SU-DHL-6 (cell line): Measurements from ENCODE around the gene LRP2.

ENCODE experiments used
- H2AFZ ChIP-seq: fragments of 200-600 bp; sonication (generic); 2 replicates; pipeline ENCODE4 v1.6.1; 2014; ENCODE audit warnings: low read depth, mild to moderate bottlenecking, moderate library complexity, mixed read lengths, antibody characterized with exemption, low read length; ENCODE audit not compliant: severe bottlenecking
- H3F3A ChIP-seq: fragments of 200-600 bp; shearing (Covaris generic); 2 replicates; pipeline ENCODE4 v1.6.0; 2016; ENCODE audit warnings: antibody characterized with exemption, mild to moderate bottlenecking; ENCODE audit not compliant: insufficient read depth
- H3K27ac ChIP-seq: fragments of 200-600 bp; sonication (generic); 2 replicates; pipeline ENCODE4 v1.5.1; 2016; ENCODE audit warnings: low read depth, mild to moderate bottlenecking, low read length, moderate library complexity, mixed read lengths
- H3K27me3 ChIP-seq: fragments of 200-600 bp; sonication (generic), shearing (Covaris generic); 2 replicates; pipeline ENCODE4 v1.6.0; 2014; ENCODE audit warnings: mild to moderate bottlenecking, low read length
- H3K36me3 ChIP-seq: fragments of 200-600 bp; sonication (generic); 2 replicates; pipeline ENCODE4 v1.6.1; 2014; ENCODE audit warnings: mild to moderate bottlenecking, low read length, mixed read lengths
- H3K4me2 ChIP-seq: fragments of 300-600, 200-600 bp; shearing (Covaris generic), sonication (generic); 2 replicates; pipeline ENCODE4 v1.6.0; 2014; ENCODE audit warnings: low read length, low read depth, mild to moderate bottlenecking; ENCODE audit not compliant: poor library complexity, severe bottlenecking
- H3K4me3 ChIP-seq: fragments of 200-600 bp; sonication (generic); 2 replicates; pipeline ENCODE4 v1.5.1; 2014; ENCODE audit warnings: antibody characterized with exemption, low read length, mild to moderate bottlenecking, mixed read lengths; ENCODE audit not compliant: insufficient read depth, poor library complexity, severe bottlenecking
- H3K79me2 ChIP-seq: fragments of 200-600 bp; sonication (generic); 2 replicates; pipeline ENCODE4 v1.6.1; 2014; ENCODE audit warnings: mild to moderate bottlenecking, low read length, moderate library complexity; ENCODE audit not compliant: insufficient read depth
- H3K9ac ChIP-seq: fragments of 200-600 bp; sonication (generic); 2 replicates; pipeline ENCODE4 v1.7.0; 2014; ENCODE audit warnings: mild to moderate bottlenecking, low read length
- H3K9me2 ChIP-seq: fragments of 200-600 bp; sonication (generic); replicated peaks from 2 replicates; pipeline ENCODE4 v1.6.1; 2014; ENCODE audit warnings: low read length; ENCODE audit not compliant: insufficient read depth
- H3K9me3 ChIP-seq: fragments of 200-600 bp; sonication (generic); 2 replicates; pipeline ENCODE4 v1.6.1; 2014; ENCODE audit warnings: low read length, mixed read lengths; ENCODE audit not compliant: insufficient read depth
- H4K20me1 ChIP-seq: fragments of 200-600 bp; sonication (generic); 2 replicates; pipeline ENCODE4 v1.6.1; 2014; ENCODE audit warnings: low read depth, mild to moderate bottlenecking, antibody characterized with exemption, low read length, moderate library complexity, mixed read lengths
- EZH2phosphoT487 ChIP-seq: fragments of 200-600 bp; sonication (generic), shearing (Covaris generic); conservative IDR thresholded peaks from 2 replicates; pipeline ENCODE4 v1.6.1; 2018; ENCODE audit warnings: mild to moderate bottlenecking, antibody characterized with exemption, low read length, moderate library complexity, mixed read lengths
- TF ChIP-seq, protein P1 (sequence below): fragments of 200-600 bp; sonication (generic); IDR thresholded peaks from one replicate; pipeline ENCODE4 v1.5.1; 2017; ENCODE audit warnings: antibody characterized with exemption, mild to moderate bottlenecking, low read length, moderate library complexity; ENCODE audit not compliant: insufficient read depth, poor library complexity, severe bottlenecking

Gene LRP2

GRCh38 chr2:169116327-169116726 lies 246.0 kb downstream of the LRP2 start:
- Histone ChIP-seq H3K79me2 (no peaks in the 10 kb centered on the region), H3K36me3 (no peaks in the 10 kb centered on the region), H3K9me2 (no peaks in the 10 kb centered on the region), H4K20me1 (no peaks in the 10 kb centered on the region), H3K4me2 (no peak overlapping the region), H3K4me3 (no peak overlapping the region), H3K27ac (no peak overlapping the region), H3K9me3 (no peaks in the 10 kb centered on the region), H3K27me3 (no peaks in the 10 kb centered on the region), H3K9ac (no peak overlapping the region), H3F3A (no peaks in the 10 kb centered on the region), H2AFZ (no peak overlapping the region)
- TF ChIP-seq, protein P1, sequence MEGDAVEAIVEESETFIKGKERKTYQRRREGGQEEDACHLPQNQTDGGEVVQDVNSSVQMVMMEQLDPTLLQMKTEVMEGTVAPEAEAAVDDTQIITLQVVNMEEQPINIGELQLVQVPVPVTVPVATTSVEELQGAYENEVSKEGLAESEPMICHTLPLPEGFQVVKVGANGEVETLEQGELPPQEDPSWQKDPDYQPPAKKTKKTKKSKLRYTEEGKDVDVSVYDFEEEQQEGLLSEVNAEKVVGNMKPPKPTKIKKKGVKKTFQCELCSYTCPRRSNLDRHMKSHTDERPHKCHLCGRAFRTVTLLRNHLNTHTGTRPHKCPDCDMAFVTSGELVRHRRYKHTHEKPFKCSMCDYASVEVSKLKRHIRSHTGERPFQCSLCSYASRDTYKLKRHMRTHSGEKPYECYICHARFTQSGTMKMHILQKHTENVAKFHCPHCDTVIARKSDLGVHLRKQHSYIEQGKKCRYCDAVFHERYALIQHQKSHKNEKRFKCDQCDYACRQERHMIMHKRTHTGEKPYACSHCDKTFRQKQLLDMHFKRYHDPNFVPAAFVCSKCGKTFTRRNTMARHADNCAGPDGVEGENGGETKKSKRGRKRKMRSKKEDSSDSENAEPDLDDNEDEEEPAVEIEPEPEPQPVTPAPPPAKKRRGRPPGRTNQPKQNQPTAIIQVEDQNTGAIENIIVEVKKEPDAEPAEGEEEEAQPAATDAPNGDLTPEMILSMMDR: no peak

DNA sequence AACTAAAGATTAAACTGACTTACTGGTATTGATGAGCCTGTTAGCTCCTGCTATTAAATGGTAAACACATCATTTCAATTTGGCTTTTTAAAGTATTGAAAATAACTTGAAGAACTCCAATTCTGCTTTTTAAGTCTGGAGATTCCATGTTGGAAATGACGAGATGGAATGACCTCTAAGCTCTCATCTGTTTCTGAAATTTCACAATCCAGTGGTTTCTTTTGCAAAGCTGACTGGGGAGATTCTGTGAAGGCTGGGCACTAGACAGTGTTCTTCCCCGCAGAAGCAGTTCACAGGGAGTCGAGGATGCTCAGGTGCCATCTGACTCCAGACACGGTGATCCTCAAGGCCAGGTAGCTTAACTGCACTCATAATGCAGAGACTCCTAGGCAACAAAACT lies 248.3 kb downstream of the LRP2 start:
- H3K36me3 ChIP-seq: no peaks in the 10 kb centered on the region
- no peaks in the 10 kb centered on the region for H3F3A ChIP-seq
- H3K9me3 ChIP-seq: no peaks in the 10 kb centered on the region
- H3K27ac ChIP-seq: no peak overlapping the region
- TF ChIP-seq, protein P1: no peak
- no peak for TF ChIP-seq EZH2phosphoT487
- no peaks in the 10 kb centered on the region for H4K20me1 ChIP-seq
- no peak overlapping the region for H3K4me2 ChIP-seq
- no peak overlapping the region for H2AFZ ChIP-seq
- no peaks in the 10 kb centered on the region for H3K79me2 ChIP-seq
- H3K27me3 ChIP-seq: no peaks in the 10 kb centered on the region
- no peaks in the 10 kb centered on the region for H3K9me2 ChIP-seq
- H3K9ac ChIP-seq: no peak overlapping the region
- no peak overlapping the region for H3K4me3 ChIP-seq

- no peaks in the 10 kb centered on the region for H3K9me2 ChIP-seq
These were observed 249.5 kb downstream of the LRP2 start for GRCh38 chr2:169112841-169113240.

More at GRCh38 chr2:169112841-169113240, 249.5 kb downstream of the LRP2 start:
- H3K9me3 ChIP-seq: no peaks in the 10 kb centered on the region
- no peak overlapping the region for H3K27ac ChIP-seq
- no peak overlapping the region for H3K4me3 ChIP-seq
- H3K36me3 ChIP-seq: no peaks in the 10 kb centered on the region
- H3K9ac ChIP-seq: no peak overlapping the region
- H3K27me3 ChIP-seq: no peaks in the 10 kb centered on the region
- H4K20me1 ChIP-seq: no peaks in the 10 kb centered on the region
- no peak overlapping the region for H3K4me2 ChIP-seq
- H3F3A ChIP-seq: no peaks in the 10 kb centered on the region
- no peaks in the 10 kb centered on the region for H3K79me2 ChIP-seq
- H2AFZ ChIP-seq: no peak overlapping the region
- TF ChIP-seq EZH2phosphoT487: no peak
- TF ChIP-seq, protein P1: no peak
